Sigmoid colon (tissue), 4 donors: ENCODE data around the gene DYNC1I1.

Experiments
- EP300 ChIP-seq, 4 donors: sonication (generic); formaldehyde crosslinking; IDR thresholded peaks; one replicate each; pipeline ENCODE4 v1.6.1; 2017; ENCODE audit warnings: antibody characterized with exemption in 4 of 4
- POLR2A ChIP-seq, 2 donors: fragments of 450-650 bp; IDR thresholded peaks; one replicate each; pipeline ENCODE4 v1.6.1; 2016; ENCODE audit warnings: antibody characterized with exemption in 2 of 2, mild to moderate bottlenecking in 2 of 2, moderate library complexity in 2 of 2
- POLR2AphosphoS5 ChIP-seq, 4 donors: sonication (generic); formaldehyde crosslinking; IDR thresholded peaks; one replicate each; pipeline ENCODE4 v1.6.1; 2017; ENCODE audit warnings: antibody characterized with exemption in 4 of 4
- TF ChIP-seq, protein P1 (sequence below), 4 experiments: fragments of 450-650 bp in 3 of 4; fragments of 200-600 bp in 1 of 4; IDR thresholded peaks; one replicate each; pipeline ENCODE4 v1.5.1; 2016 to 2019; ENCODE audit warnings: antibody characterized with exemption in 4 of 4, mild to moderate bottlenecking in 3 of 4, moderate library complexity in 2 of 4

DNA sequence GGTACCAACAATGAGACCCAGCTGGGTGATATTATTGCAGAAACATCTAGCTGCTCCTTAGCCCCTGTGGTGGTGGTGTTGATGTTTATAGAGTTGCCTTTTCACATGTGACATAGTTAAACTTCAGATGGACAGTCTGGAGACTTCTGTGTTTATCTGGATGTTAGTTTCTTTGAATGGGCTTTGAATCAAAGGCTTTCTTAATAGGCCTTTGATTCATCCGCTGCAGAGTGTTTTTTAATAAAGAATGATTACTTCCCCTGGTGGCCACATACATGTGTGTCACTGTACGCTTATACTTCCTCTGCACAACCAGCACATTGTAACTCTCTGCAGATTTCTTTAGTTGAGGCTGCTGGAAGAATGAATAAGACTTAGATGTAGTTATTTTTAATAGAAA lies 221.0 kb downstream of the DYNC1I1 start:
- no peak for TF ChIP-seq POLR2A (IDR thresholded peaks at IDR 0.05)
- TF ChIP-seq, protein P1, sequence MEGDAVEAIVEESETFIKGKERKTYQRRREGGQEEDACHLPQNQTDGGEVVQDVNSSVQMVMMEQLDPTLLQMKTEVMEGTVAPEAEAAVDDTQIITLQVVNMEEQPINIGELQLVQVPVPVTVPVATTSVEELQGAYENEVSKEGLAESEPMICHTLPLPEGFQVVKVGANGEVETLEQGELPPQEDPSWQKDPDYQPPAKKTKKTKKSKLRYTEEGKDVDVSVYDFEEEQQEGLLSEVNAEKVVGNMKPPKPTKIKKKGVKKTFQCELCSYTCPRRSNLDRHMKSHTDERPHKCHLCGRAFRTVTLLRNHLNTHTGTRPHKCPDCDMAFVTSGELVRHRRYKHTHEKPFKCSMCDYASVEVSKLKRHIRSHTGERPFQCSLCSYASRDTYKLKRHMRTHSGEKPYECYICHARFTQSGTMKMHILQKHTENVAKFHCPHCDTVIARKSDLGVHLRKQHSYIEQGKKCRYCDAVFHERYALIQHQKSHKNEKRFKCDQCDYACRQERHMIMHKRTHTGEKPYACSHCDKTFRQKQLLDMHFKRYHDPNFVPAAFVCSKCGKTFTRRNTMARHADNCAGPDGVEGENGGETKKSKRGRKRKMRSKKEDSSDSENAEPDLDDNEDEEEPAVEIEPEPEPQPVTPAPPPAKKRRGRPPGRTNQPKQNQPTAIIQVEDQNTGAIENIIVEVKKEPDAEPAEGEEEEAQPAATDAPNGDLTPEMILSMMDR (IDR thresholded peaks at IDR 0.05), result no peak
- TF ChIP-seq POLR2AphosphoS5 (IDR thresholded peaks at IDR 0.05), result no peak
- no peak for TF ChIP-seq EP300 (IDR thresholded peaks at IDR 0.05)
